Epithelial cell of esophagus (primary cell): ENCODE data around the gene COG6.

Experiments
- DNase-seq: peaks from one replicate; pipeline ENCODE4 v3.0.0; 2010; ENCODE audit warnings: low read depth
- H3K4me3 ChIP-seq: 2 replicates; pipeline ENCODE4 v1.5.1; 2011; ENCODE audit warnings: mild to moderate bottlenecking, low read length, control low read depth
- TF ChIP-seq, protein P1 (sequence below): IDR thresholded peaks from 2 replicates; pipeline ENCODE4 v1.5.1; 2011; ENCODE audit warnings: low read depth, mild to moderate bottlenecking, low read length, control low read depth, inconsistent platforms; ENCODE audit not compliant: insufficient read depth; ENCODE audit errors: missing control alignments

Gene COG6

GRCh38 chr13:39784347-39784746, 128.9 kb downstream of the COG6 start:
- H3K4me3 ChIP-seq, result no peak overlapping the region
- TF ChIP-seq, protein P1, sequence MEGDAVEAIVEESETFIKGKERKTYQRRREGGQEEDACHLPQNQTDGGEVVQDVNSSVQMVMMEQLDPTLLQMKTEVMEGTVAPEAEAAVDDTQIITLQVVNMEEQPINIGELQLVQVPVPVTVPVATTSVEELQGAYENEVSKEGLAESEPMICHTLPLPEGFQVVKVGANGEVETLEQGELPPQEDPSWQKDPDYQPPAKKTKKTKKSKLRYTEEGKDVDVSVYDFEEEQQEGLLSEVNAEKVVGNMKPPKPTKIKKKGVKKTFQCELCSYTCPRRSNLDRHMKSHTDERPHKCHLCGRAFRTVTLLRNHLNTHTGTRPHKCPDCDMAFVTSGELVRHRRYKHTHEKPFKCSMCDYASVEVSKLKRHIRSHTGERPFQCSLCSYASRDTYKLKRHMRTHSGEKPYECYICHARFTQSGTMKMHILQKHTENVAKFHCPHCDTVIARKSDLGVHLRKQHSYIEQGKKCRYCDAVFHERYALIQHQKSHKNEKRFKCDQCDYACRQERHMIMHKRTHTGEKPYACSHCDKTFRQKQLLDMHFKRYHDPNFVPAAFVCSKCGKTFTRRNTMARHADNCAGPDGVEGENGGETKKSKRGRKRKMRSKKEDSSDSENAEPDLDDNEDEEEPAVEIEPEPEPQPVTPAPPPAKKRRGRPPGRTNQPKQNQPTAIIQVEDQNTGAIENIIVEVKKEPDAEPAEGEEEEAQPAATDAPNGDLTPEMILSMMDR, result no peak
- no peak for DNase-seq

DNA sequence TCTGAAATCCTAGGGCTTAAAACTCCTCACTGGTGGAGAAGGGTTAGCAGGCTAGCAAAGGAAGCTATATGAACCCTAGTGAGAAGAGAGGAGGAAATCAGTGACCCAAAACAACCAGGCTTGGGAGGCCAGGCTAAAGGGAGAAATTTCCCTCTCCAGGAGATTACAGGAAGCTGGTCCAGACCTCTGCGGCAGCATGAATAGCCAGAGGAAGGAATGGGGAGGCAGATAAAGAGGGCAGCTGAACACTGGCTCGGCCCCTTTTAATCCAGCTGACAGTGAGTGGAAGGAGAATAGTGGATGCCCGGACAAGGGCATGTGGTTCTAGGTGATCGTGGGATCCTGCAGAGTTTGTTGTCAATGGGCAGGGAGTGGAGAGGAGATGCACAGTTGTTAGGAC, 130.6 kb downstream of the COG6 start:
- TF ChIP-seq, protein P1, result no peak
- H3K4me3 ChIP-seq, result no peak overlapping the region
- no peak for DNase-seq

GRCh38 chr13:39787086-39787487, 131.6 kb downstream of the COG6 start:
- H3K4me3 ChIP-seq, result no peak overlapping the region
- TF ChIP-seq, protein P1, result no peak
- DNase-seq, result no peak

DNA sequence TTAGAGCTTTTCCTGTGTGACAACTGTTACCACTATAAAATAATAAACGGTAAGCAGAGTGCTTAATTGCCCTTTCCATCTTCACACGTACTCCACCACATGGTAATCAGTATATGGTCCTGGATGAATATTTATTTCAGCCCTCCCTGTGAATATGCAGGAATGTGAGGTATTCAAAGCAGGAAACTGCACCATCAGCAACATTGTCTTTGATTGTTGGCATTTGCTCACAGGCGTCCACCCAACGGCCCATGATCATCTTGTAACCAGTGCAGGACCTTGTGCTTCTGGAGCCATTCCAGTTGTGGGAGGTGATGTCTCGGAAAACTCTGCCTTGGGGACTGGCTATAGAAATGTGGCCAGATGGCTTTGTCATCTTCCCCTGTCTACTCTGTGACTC, 132.6 kb downstream of the COG6 start:
- no peak for DNase-seq
- H3K4me3 ChIP-seq, result no peak overlapping the region
- TF ChIP-seq, protein P1, result no peak

DNA sequence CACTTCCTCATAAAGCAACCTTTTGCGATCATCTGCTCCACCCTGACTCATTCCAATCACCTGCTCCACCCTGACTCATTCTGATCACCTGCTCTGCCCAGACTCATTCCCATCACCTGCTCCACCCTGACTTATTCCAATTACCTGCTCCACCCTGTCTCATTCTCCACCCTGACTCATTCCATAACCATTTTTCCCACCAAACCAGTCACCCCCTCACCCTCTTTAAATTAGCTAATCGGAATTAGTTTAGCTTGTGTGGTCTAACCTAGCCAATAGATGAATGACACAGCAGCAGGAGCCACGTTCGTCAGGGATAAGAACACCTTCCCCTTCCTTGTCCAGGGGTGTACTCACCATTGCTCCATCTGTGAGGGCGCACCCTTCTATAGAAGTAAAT, 134.0 kb downstream of the COG6 start:
- no peak overlapping the region for H3K4me3 ChIP-seq
- TF ChIP-seq, protein P1, result no peak
- DNase-seq, result peak; percentile 83
